HG02571 (cell line): ENCODE data around the gene NOXA1.
A peak's percentile ranks its signal among the peaks of the same experiment; 100 is the strongest.
"Not testable (repeated sequence)": the region's sequence is repeated elsewhere in the genome, so short reads cannot be mapped to it uniquely, and the experiment has no call there.

ENCODE experiments used
- ATAC-seq: cut with Tn5 transposase; IDR thresholded peaks from one replicate; pipeline ENCODE4 v1.9.1; 2021; ENCODE audit warnings: mild to moderate bottlenecking, moderate library complexity; ENCODE audit not compliant: unreplicated experiment

NOXA1 gene

DNA sequence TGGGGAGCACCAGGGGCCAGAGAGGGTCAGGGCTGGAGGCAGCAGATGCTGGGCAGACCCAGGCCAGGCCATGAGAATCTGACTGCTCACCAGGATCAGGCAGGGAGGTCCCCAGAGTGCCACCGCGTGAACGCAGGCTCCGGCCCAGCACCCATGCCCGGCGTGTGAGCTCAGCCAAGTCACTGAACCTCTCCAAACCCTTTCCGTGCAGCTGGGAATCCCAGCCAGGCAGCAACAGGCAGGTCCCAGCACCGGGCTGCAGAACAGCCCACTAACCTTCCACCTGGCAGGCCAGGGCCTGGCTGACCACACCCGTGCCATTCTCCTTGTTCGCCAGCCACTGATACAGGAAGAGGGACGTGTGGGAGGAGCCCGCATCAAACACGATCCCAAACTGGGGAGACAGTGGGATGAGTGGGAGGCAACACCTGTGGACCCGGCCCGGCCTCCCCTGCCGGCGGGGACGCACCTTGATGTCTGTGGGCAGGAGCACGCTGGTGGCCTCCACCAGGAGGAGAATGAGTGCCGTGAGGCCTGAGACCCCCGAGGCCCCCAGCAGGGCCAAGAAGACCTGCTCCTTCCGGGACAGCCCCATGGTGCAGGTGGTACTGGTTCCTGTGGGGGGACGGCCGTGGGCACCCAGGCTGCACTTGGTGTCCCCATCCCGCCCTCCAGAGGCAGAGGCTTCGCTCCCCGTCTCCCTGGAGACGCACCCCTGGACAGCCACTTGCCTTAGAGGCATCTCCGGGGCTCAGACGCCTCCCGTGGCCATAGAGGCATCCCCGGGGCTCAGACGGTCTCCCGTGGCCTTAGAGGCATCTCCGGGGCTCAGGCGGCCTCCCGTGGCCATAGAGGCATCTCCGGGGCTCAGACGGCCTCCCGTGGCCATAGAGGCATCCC is 14.7 kb downstream of the NOXA1 start:
- ATAC-seq: no peak

GRCh38 chr9:137438591-137439157 is 15.5 kb downstream of the NOXA1 start:
- ATAC-seq: no peak

DNA sequence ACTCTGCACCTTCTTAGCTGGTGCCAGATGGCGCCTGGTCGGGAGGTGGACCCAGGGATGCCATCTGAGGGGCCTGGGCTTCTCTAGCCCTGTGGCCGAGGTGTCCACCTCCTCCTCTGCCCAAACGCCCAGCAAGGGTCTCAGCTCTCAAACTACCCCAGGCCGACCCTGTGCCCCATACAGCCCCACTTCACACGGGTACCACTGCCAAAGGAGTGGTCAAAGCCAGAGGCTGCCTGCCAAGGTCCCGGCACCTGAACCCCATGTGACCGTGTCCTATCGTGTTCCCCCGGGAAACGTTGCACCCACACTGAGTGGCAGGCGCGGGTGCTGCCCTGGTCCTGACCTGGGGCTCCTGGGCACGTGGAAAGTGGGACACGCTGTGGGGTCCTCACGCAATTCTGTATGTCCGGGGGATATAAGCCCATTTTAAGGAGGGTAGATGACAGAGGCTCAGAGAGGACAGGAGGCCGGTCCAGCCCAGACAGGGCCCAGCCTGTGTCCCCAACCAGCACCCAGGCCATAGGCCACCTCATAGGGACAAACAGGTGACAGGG is 16.0 kb downstream of the NOXA1 start:
- ATAC-seq: no peak

GRCh38 chr9:137441289-137441934 is 18.2 kb downstream of the NOXA1 start, which contains the start of gene ENTPD8:
ENTPD8 (minus strand) TSS chr9:137441357; CDS start chr9:137438285, 3,072 bp downstream.
- ATAC-seq: no peak

- ATAC-seq: no peak
Measured at GRCh38 chr9:137441935-137442321, 18.7 kb downstream of the NOXA1 start.

DNA sequence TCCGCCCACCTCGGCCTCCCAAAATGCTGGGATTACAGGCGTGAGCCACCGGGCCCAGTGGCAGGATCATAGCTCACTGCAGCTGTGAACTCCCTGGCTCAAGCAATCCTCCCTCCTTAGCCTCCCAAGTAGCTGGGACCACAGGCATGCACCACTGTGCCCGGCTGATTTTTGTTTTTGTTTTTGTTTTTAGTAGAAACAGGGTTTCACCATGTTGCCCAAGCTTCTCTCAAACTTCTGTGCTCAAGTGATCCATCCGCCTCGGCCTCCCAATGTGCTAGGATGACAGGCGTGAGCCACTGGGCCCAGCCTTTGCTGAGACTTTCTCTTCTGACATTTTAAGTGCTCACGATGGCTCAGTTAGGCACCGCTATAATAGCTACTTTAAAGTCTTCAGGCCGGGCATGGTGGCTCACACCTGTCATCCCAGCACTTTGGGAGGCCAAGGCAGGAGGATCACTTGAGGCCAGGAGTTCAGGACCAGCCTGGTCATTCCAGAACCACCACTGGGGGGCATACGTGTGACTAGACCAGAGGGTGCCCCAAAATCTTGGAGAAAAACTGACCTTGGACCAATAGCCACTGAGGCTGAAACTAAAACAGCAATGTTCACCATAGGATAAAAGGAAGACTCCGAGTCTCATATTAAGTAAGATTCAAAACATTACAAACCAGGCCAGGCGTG is 21.1 kb downstream of the NOXA1 start:
- ATAC-seq: no peak

DNA sequence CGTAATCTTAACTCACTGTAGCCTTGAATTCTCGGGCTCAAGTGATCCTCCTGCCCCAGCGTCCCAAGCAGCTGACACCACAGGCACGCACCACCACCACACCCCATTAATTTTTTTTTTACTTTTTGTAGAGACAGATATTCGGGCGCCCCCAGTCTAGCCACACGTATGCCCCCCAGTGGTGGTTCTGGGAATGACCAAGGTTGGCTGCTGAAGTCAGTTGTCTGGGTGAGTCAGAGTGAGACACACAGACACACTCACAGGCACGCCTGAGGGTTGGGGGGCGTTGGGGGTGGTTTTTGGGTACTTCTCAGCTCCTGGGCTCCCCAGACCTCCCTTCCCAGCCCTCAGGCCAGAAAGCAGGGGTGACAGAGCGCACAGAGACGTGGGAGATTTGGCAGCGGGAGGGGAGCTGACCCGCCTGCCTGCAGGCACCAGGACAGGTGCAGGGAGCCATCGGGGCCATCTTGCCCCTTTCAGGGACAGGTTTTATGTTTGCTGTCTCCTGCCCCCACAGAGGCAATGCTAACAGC is 22.1 kb downstream of the NOXA1 start:
- peak; percentile 62 for ATAC-seq

DNA sequence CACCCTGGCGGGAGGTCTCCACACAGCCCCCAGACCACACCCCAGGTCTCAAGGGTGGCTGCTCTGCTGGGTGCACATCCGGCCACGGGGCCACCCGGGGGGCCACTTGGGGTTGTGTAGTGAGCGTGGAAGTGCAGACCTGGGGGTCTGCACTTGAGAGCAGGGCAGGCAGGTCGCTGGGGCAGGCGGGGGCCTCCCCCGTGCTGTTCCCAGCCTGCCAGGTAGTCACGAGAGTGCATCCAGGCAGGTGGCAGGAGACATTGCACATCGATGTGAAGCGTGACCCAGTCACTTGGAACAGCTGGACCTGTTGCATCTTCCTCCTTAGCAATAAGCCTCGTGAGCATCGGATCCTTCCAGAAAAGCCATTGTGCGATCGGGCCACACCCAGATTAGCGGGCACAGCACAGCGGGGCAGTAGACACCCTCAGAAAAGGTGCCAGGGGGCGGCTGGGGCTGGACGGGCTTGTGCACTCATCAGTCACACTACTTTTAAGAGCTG is 22.8 kb downstream of the NOXA1 start:
- ATAC-seq: no peak

DNA sequence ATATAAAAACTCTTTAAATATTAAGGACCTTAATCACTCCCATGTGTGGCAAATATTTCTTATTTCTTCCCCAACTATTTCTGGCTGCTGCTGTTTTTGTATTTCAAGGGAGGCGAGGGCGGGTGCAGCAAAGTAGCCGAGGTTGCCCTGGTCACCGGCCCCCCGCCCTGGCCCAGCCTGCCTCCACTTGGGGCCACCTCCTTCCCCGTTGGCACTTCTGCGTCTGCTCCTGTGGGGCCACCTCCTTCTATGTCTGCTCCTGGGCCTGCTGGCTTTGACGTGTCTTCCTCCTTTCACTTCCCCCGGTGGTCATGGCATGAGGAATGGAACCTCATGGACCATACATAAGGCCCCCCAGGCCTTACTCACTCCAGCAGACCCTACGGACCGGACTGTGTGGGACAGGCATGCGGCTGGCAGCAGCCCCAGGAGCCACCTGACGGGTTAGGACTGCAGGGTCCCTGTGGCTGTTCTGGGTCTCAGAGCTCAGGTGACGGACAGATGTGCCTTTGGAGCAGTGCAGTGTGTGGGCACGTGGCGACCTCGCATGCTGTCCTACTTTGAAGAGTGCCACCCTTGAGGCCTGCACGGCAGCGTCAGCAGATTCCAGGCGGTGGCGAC is 23.8 kb downstream of the NOXA1 start:
- no peak for ATAC-seq

GRCh38 chr9:137447722-137448601 is 24.8 kb downstream of the NOXA1 start:
- no peak for ATAC-seq

GRCh38 chr9:137448602-137448962 is 25.4 kb downstream of the NOXA1 start:
- no peak for ATAC-seq

GRCh38 chr9:137449081-137449844 is 26.1 kb downstream of the NOXA1 start:
- no peak for ATAC-seq

DNA sequence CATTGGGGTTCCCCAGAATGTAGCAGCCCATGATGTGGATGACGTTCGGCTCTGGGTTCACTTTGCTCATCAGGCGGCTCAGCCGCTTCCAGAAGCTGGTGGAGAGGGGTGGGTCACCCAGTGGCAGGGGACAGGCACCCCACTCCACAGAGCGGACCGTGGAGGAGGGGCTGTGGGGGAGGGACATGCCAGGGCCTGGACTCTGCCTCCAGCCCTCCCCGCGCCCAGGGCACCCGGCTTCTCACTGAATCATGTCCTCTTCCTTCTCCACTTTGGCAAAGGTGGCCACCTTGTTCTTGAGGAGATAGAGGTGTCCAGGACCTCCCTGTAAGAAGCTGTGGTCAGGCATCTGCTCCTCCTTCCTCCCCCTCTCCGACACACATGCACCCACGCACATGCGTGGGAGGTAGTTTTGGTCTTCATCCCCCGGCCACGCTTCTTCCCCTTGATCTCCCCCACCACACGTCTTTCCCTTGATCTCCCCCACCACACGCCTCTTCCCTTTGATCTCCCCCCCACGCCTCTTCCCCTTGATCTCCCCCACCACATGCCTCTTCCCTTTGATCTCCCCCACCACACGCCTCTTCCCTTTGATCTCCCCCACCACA is 26.8 kb downstream of the NOXA1 start:
- no peak for ATAC-seq

GRCh38 chr9:137450539-137451222 is 27.5 kb downstream of the NOXA1 start:
- not testable (repeated sequence) for ATAC-seq

- not testable (repeated sequence) for ATAC-seq
Measured at GRCh38 chr9:137451264-137452005, 28.2 kb downstream of the NOXA1 start.

DNA sequence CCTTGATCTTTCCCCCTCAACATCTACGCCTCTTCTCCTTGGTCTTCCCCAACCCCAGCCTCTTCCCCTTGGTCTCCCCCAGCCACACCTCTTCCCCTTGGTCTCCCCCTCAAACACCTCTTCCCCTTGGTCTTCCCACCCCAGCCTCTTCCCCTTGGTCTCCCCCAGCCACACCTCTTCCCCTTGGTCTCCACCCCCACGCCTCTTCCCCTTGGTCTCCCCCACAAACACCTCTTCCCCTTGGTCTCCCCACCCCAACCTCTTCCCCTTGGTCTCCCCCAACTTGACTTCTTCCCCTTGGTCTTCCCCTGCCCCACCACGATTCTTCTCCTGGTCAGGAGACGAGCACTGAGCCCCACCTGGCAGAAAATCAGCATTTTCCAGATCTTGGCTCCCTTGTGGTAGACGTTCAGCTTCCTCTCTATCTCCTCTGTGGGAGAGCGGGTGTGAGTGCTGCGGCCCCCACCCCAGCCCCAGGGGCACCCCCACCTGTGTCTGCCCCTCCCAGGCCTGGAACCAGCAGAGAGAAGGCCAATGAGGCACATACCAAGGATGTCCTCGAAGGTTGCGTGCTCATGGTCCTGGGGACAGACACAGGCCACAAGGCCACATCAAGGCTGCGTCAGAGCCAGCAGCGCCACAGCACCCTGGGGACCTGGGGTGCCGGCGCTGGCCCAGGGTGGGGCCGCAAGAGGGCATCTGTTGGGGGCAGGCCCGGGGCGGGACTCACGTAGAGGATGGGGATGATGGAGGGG is 29.0 kb downstream of the NOXA1 start:
- ATAC-seq: no peak
